WTC11 (cell line): ENCODE measurements around the gene SLC27A6. TPM values are rescaled to one million over a fixed set of nuclear protein-coding genes. Genes with fewer than 3 reads are reported as not detected.

ENCODE experiments used
- ATAC-seq: fragments of 200-7000 bp; cut with Tn5 transposase; 2 replicates; pipeline ENCODE4 v1.10.0; 2021; ENCODE audit warnings: mild to moderate bottlenecking, moderate library complexity
- CTCF ChIA-PET: fragments of 300-600 bp; sonication (Branson Sonifier 250); formaldehyde crosslinking; loops from one replicate; lab custom pipeline; 2021; ENCODE audit warnings: antibody characterized with exemption; lab: Charles Lee
- POLR2A ChIA-PET: fragments of 350-600 bp; sonication (Branson Sonifier 250); formaldehyde crosslinking; loops from one replicate; lab custom pipeline; 2021; ENCODE audit warnings: antibody characterized with exemption; lab: Charles Lee
- DNase-seq: peaks from one replicate; pipeline ENCODE4 v3.0.0; 2021; ENCODE audit warnings: low spot score
- H3K27ac Mint-ChIP-seq: 2 replicates; pipeline ENCODE4 v1.8.0; 2021; ENCODE audit warnings: mixed read lengths
- H3K27me3 Mint-ChIP-seq: 2 replicates; pipeline ENCODE4 v1.8.0; 2021; ENCODE audit warnings: low read depth, mild to moderate bottlenecking, moderate library complexity, mixed read lengths
- H3K36me3 Mint-ChIP-seq: 2 replicates; pipeline ENCODE4 v1.8.0; 2021; ENCODE audit warnings: mixed read lengths
- H3K4me1 Mint-ChIP-seq: 2 replicates; pipeline ENCODE4 v1.8.0; 2022; ENCODE audit warnings: mixed read lengths
- H3K4me3 Mint-ChIP-seq: 2 replicates; pipeline ENCODE4 v1.8.0; 2021; ENCODE audit warnings: mild to moderate bottlenecking, moderate library complexity, mixed read lengths
- H3K9me3 Mint-ChIP-seq: 2 replicates; pipeline ENCODE4 v1.8.0; 2021; ENCODE audit warnings: mixed read lengths
- CBFB ChIP-seq: sonication (generic); formaldehyde crosslinking; IDR thresholded peaks from 2 replicates; pipeline ENCODE4 v1.8.1; 2022; ENCODE audit warnings: mild to moderate bottlenecking, low read depth, missing genetic modification reagents
- ETV6 ChIP-seq: sonication (generic); formaldehyde crosslinking; IDR thresholded peaks from 2 replicates; pipeline ENCODE4 v1.8.1; 2022; ENCODE audit warnings: mild to moderate bottlenecking, missing genetic modification reagents
- FOXP1 ChIP-seq: sonication (generic); formaldehyde crosslinking; IDR thresholded peaks from 2 replicates; pipeline ENCODE4 v1.8.0; 2022; ENCODE audit warnings: missing genetic modification reagents, mild to moderate bottlenecking, moderate library complexity, borderline replicate concordance
- MXD4 ChIP-seq: fragments of 250-450 bp; sonication (Bioruptor Pico); IDR thresholded peaks from 2 replicates; pipeline ENCODE4 v1.8.0; 2021; ENCODE audit warnings: mild to moderate bottlenecking, moderate library complexity, borderline replicate concordance
- NR2C2 ChIP-seq: sonication (generic); formaldehyde crosslinking; IDR thresholded peaks from 2 replicates; pipeline ENCODE4 v1.8.0; 2022; ENCODE audit warnings: mild to moderate bottlenecking, missing genetic modification reagents
- SP1 ChIP-seq: sonication (generic); formaldehyde crosslinking; conservative IDR thresholded peaks from 2 replicates; pipeline ENCODE4 v1.8.1; 2022; ENCODE audit warnings: missing genetic modification reagents
- TCF7 ChIP-seq: sonication (generic); formaldehyde crosslinking; IDR thresholded peaks from 2 replicates; pipeline ENCODE4 v1.8.0; 2022; ENCODE audit warnings: mild to moderate bottlenecking, low read depth, missing genetic modification reagents, moderate library complexity
- ZNF423 ChIP-seq: fragments of 250-450 bp; sonication (Bioruptor Pico); IDR thresholded peaks from 2 replicates; pipeline ENCODE4 v2.1.2; 2022; ENCODE audit warnings: mild to moderate bottlenecking, moderate library complexity
- total RNA-seq: library from RNA; stranded (reverse); gene quantifications from 3 replicates; pipeline ENCODE4 v1.2.3, GENCODE V29; 2021
- TF ChIP-seq, protein P1 (sequence below): sonication (generic); formaldehyde crosslinking; IDR thresholded peaks from 2 replicates; pipeline ENCODE4 v1.8.0; 2023; ENCODE audit warnings: missing genetic modification reagents, mild to moderate bottlenecking, borderline replicate concordance
- TF ChIP-seq, protein P2 (sequence below): sonication (generic); formaldehyde crosslinking; IDR thresholded peaks from 2 replicates; pipeline ENCODE4 v1.8.0; 2022; ENCODE audit warnings: missing genetic modification reagents
- TF ChIP-seq, protein P3 (sequence below): sonication (generic); formaldehyde crosslinking; conservative IDR thresholded peaks from 2 replicates; pipeline ENCODE4 v1.8.1; 2022; ENCODE audit warnings: mild to moderate bottlenecking, missing genetic modification reagents
- TF ChIP-seq, protein P4 (sequence below): sonication (generic); formaldehyde crosslinking; IDR thresholded peaks from 2 replicates; pipeline ENCODE4 v1.8.1; 2022; ENCODE audit warnings: missing genetic modification reagents, borderline replicate concordance
- TF ChIP-seq, protein P5 (sequence below): sonication (generic); formaldehyde crosslinking; IDR thresholded peaks from 2 replicates; pipeline ENCODE4 v1.8.0; 2023; ENCODE audit warnings: missing genetic modification reagents
- TF ChIP-seq, protein P6 (sequence below): sonication (generic); formaldehyde crosslinking; conservative IDR thresholded peaks from 2 replicates; pipeline ENCODE4 v1.8.1; 2023; ENCODE audit warnings: mild to moderate bottlenecking, low read depth, missing genetic modification reagents, moderate library complexity

Gene SLC27A6
- total RNA-seq, 1 experiment from 2014 or later, result 3.6 TPM

DNA sequence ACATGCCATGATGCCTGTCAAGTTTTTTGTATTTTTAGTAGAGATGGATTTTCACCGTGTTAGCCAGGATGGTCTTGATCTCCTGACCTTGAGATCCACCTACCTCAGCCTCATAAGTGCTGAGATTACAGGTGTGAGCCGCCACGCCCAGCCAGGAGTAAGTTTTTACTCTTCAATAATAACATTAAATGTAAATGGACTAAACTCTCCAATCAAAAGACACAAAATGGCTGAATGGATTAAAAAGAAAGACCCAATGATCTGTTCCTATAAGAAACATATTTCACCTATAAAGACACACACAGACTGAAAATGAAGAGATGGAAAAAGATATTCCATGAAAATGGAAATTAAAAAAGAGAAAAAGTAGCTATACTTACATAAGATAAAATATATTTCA, 92.0 kb downstream of the SLC27A6 start (continued):
- TF ChIP-seq, protein P1, sequence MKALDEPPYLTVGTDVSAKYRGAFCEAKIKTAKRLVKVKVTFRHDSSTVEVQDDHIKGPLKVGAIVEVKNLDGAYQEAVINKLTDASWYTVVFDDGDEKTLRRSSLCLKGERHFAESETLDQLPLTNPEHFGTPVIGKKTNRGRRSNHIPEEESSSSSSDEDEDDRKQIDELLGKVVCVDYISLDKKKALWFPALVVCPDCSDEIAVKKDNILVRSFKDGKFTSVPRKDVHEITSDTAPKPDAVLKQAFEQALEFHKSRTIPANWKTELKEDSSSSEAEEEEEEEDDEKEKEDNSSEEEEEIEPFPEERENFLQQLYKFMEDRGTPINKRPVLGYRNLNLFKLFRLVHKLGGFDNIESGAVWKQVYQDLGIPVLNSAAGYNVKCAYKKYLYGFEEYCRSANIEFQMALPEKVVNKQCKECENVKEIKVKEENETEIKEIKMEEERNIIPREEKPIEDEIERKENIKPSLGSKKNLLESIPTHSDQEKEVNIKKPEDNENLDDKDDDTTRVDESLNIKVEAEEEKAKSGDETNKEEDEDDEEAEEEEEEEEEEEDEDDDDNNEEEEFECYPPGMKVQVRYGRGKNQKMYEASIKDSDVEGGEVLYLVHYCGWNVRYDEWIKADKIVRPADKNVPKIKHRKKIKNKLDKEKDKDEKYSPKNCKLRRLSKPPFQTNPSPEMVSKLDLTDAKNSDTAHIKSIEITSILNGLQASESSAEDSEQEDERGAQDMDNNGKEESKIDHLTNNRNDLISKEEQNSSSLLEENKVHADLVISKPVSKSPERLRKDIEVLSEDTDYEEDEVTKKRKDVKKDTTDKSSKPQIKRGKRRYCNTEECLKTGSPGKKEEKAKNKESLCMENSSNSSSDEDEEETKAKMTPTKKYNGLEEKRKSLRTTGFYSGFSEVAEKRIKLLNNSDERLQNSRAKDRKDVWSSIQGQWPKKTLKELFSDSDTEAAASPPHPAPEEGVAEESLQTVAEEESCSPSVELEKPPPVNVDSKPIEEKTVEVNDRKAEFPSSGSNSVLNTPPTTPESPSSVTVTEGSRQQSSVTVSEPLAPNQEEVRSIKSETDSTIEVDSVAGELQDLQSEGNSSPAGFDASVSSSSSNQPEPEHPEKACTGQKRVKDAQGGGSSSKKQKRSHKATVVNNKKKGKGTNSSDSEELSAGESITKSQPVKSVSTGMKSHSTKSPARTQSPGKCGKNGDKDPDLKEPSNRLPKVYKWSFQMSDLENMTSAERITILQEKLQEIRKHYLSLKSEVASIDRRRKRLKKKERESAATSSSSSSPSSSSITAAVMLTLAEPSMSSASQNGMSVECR (CRISPR knock-in tag), result no peak
- TF ChIP-seq, protein P2, sequence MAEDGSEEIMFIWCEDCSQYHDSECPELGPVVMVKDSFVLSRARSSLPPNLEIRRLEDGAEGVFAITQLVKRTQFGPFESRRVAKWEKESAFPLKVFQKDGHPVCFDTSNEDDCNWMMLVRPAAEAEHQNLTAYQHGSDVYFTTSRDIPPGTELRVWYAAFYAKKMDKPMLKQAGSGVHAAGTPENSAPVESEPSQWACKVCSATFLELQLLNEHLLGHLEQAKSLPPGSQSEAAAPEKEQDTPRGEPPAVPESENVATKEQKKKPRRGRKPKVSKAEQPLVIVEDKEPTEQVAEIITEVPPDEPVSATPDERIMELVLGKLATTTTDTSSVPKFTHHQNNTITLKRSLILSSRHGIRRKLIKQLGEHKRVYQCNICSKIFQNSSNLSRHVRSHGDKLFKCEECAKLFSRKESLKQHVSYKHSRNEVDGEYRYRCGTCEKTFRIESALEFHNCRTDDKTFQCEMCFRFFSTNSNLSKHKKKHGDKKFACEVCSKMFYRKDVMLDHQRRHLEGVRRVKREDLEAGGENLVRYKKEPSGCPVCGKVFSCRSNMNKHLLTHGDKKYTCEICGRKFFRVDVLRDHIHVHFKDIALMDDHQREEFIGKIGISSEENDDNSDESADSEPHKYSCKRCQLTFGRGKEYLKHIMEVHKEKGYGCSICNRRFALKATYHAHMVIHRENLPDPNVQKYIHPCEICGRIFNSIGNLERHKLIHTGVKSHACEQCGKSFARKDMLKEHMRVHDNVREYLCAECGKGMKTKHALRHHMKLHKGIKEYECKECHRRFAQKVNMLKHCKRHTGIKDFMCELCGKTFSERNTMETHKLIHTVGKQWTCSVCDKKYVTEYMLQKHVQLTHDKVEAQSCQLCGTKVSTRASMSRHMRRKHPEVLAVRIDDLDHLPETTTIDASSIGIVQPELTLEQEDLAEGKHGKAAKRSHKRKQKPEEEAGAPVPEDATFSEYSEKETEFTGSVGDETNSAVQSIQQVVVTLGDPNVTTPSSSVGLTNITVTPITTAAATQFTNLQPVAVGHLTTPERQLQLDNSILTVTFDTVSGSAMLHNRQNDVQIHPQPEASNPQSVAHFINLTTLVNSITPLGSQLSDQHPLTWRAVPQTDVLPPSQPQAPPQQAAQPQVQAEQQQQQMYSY (CRISPR knock-in tag), result no peak

DNA sequence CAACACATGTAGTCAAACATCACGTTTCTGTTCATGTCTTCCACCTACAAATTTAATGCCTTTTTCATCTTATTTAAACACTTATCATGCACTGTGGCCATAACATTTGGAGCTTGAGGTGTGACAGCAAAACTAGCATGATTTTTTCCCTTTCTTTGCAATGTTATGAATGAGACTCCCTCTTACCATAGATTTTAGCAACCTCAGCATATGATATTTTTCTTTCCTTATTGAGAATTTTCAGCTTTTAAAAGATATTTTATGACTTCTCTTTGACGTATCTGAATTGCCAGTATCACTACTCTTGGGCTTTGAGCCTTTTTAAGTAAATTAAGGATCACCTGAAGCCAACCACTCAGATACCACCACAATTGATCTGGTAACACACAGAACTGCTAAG, 96.6 kb downstream of the SLC27A6 start:
- TF ChIP-seq, protein P3, sequence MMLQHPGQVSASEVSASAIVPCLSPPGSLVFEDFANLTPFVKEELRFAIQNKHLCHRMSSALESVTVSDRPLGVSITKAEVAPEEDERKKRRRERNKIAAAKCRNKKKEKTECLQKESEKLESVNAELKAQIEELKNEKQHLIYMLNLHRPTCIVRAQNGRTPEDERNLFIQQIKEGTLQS, result no peak
- TF ChIP-seq NR2C2 (CRISPR knock-in tag) (no peak), SP1 (no peak), ETV6 (CRISPR knock-in tag) (no peak), TCF7 (CRISPR knock-in tag) (no peak), MXD4 (CRISPR knock-in tag) (no peak), CBFB (no peak), ZNF423 (CRISPR knock-in tag) (no peak), FOXP1 (CRISPR knock-in tag) (no peak)
- TF ChIP-seq, protein P4, sequence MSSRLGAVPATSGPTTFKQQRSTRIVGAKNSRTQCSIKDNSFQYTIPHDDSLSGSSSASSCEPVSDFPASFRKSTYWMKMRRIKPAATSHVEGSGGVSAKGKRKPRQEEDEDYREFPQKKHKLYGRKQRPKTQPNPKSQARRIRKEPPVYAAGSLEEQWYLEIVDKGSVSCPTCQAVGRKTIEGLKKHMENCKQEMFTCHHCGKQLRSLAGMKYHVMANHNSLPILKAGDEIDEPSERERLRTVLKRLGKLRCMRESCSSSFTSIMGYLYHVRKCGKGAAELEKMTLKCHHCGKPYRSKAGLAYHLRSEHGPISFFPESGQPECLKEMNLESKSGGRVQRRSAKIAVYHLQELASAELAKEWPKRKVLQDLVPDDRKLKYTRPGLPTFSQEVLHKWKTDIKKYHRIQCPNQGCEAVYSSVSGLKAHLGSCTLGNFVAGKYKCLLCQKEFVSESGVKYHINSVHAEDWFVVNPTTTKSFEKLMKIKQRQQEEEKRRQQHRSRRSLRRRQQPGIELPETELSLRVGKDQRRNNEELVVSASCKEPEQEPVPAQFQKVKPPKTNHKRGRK (CRISPR knock-in tag), result no peak
- TF ChIP-seq, protein P5, sequence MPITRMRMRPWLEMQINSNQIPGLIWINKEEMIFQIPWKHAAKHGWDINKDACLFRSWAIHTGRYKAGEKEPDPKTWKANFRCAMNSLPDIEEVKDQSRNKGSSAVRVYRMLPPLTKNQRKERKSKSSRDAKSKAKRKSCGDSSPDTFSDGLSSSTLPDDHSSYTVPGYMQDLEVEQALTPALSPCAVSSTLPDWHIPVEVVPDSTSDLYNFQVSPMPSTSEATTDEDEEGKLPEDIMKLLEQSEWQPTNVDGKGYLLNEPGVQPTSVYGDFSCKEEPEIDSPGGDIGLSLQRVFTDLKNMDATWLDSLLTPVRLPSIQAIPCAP (CRISPR knock-in tag), result no peak
- TF ChIP-seq, protein P6, sequence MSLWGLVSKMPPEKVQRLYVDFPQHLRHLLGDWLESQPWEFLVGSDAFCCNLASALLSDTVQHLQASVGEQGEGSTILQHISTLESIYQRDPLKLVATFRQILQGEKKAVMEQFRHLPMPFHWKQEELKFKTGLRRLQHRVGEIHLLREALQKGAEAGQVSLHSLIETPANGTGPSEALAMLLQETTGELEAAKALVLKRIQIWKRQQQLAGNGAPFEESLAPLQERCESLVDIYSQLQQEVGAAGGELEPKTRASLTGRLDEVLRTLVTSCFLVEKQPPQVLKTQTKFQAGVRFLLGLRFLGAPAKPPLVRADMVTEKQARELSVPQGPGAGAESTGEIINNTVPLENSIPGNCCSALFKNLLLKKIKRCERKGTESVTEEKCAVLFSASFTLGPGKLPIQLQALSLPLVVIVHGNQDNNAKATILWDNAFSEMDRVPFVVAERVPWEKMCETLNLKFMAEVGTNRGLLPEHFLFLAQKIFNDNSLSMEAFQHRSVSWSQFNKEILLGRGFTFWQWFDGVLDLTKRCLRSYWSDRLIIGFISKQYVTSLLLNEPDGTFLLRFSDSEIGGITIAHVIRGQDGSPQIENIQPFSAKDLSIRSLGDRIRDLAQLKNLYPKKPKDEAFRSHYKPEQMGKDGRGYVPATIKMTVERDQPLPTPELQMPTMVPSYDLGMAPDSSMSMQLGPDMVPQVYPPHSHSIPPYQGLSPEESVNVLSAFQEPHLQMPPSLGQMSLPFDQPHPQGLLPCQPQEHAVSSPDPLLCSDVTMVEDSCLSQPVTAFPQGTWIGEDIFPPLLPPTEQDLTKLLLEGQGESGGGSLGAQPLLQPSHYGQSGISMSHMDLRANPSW (CRISPR knock-in tag), result no peak
- H3K9me3 Mint-ChIP-seq, result peaks cover 22% of the 10 kb centered on the region
- CTCF ChIA-PET, result no interaction called here
- no peak overlapping the region for H3K4me3 Mint-ChIP-seq
- DNase-seq (no peak), ATAC-seq (no peak)
- H3K4me1 Mint-ChIP-seq, result no peaks in the 10 kb centered on the region
- POLR2A ChIA-PET, result no interaction called here
- H3K27me3 Mint-ChIP-seq, result no peaks in the 10 kb centered on the region
- H3K27ac Mint-ChIP-seq, result no peak overlapping the region
- no peaks in the 10 kb centered on the region for H3K36me3 Mint-ChIP-seq
